HG03342 (cell line): ENCODE measurements around the gene MRNIP.

Experiments
- ATAC-seq: cut with Tn5 transposase; IDR thresholded peaks from one replicate; pipeline ENCODE4 v1.9.1; 2021; ENCODE audit warnings: mild to moderate bottlenecking, moderate library complexity; ENCODE audit not compliant: unreplicated experiment

Gene MRNIP

GRCh38 chr5:179889885-179890284 is 31.3 kb upstream of the MRNIP start:
- no peak for ATAC-seq

GRCh38 chr5:179887802-179888201 is 29.2 kb upstream of the MRNIP start:
- ATAC-seq: no peak

- ATAC-seq: no peak
These were observed 28.5 kb upstream of the MRNIP start for GRCh38 chr5:179887095-179887494.

- no peak for ATAC-seq
These were observed 27.7 kb upstream of the MRNIP start for GRCh38 chr5:179886190-179886911.

- ATAC-seq: no peak
These were observed 27.0 kb upstream of the MRNIP start for GRCh38 chr5:179885491-179886090.

- ATAC-seq: no peak
These were observed 24.5 kb upstream of the MRNIP start for GRCh38 chr5:179883163-179883562.

GRCh38 chr5:179882338-179882737 is 23.7 kb upstream of the MRNIP start:
- no peak for ATAC-seq

GRCh38 chr5:179880848-179881590 is 22.4 kb upstream of the MRNIP start:
- ATAC-seq: no peak

- no peak for ATAC-seq
These were observed 21.5 kb upstream of the MRNIP start for GRCh38 chr5:179880066-179880650.

GRCh38 chr5:179879690-179880010 is 21.0 kb upstream of the MRNIP start:
- no peak for ATAC-seq

- no peak for ATAC-seq
These were observed 20.5 kb upstream of the MRNIP start for GRCh38 chr5:179879003-179879689.

- no peak for ATAC-seq
These were observed 19.8 kb upstream of the MRNIP start for GRCh38 chr5:179878222-179879002.

- no peak for ATAC-seq
These were observed 18.0 kb upstream of the MRNIP start for GRCh38 chr5:179876610-179876952.

- ATAC-seq: no peak
These were observed 17.4 kb upstream of the MRNIP start for GRCh38 chr5:179875741-179876609.

GRCh38 chr5:179874536-179875292 is 16.1 kb upstream of the MRNIP start:
- ATAC-seq: no peak

GRCh38 chr5:179874136-179874535 is 15.5 kb upstream of the MRNIP start:
- ATAC-seq: no peak

GRCh38 chr5:179873588-179874110 is 15.0 kb upstream of the MRNIP start:
- ATAC-seq: no peak

- no peak for ATAC-seq
These were observed 14.4 kb upstream of the MRNIP start for GRCh38 chr5:179872828-179873575.
